GM12864 (cell line): ENCODE data around the gene ADAM22.
"Not testable (repeated sequence)": the region's sequence is repeated elsewhere in the genome, so short reads cannot be mapped to it uniquely, and the experiment has no call there.

Source experiments
- DNase-seq: peaks from one replicate; pipeline ENCODE4 v3.0.0-alpha.2; 2011; ENCODE audit warnings: low read depth
- H3K4me3 ChIP-seq: 2 replicates; pipeline ENCODE4 v1.5.1; 2011; ENCODE audit warnings: mild to moderate bottlenecking, low read depth, low read length, control low read depth
- CTCF ChIP-seq: IDR thresholded peaks from 2 replicates; pipeline ENCODE4 v1.5.1; 2011; ENCODE audit warnings: low read depth, mild to moderate bottlenecking, moderate library complexity, low read length, control low read depth, inconsistent platforms; ENCODE audit errors: missing control alignments

ADAM22 gene

GRCh38 chr7:87934699-87935383 is 790 bp downstream of the ADAM22 start:
- H3K4me3 ChIP-seq, result peak overlapping the region; percentile 97
- DNase-seq, result no peak

GRCh38 chr7:87935384-87935706 is 1.3 kb downstream of the ADAM22 start:
- peak overlapping the region; percentile 97 for H3K4me3 ChIP-seq
- TF ChIP-seq CTCF, result no peak
- no peak for DNase-seq

More at GRCh38 chr7:87934699-87935383, 790 bp downstream of the ADAM22 start:
- TF ChIP-seq CTCF, result no peak

- H3K4me3 ChIP-seq, result no peak overlapping the region
- DNase-seq, result no peak
- no peak for TF ChIP-seq CTCF
Measured at GRCh38 chr7:87941138-87941537, 7.1 kb downstream of the ADAM22 start.

GRCh38 chr7:87944547-87944946 is 10.5 kb downstream of the ADAM22 start:
- no peak overlapping the region for H3K4me3 ChIP-seq
- no peak for DNase-seq
- no peak for TF ChIP-seq CTCF

GRCh38 chr7:87945926-87946325 is 11.9 kb downstream of the ADAM22 start:
- DNase-seq, H3K4me3 ChIP-seq: not testable (repeated sequence)

GRCh38 chr7:87948371-87948770 is 14.3 kb downstream of the ADAM22 start:
- no peak for DNase-seq
- no peak overlapping the region for H3K4me3 ChIP-seq
- no peak for TF ChIP-seq CTCF

- no peak overlapping the region for H3K4me3 ChIP-seq
- DNase-seq, result no peak
Measured at GRCh38 chr7:87959336-87959735, 25.3 kb downstream of the ADAM22 start.

More at GRCh38 chr7:87959336-87959735, 25.3 kb downstream of the ADAM22 start:
- no peak for TF ChIP-seq CTCF
